Measurements from ENCODE around the gene IQSEC3. TPM values are rescaled to one million over a fixed set of nuclear protein-coding genes. Genes with fewer than 3 reads are reported as not detected.

The IQSEC3 gene
- total RNA-seq, 1 donor from 2014 or later: 8.8 TPM

GRCh38 chr12:198705-199104 is 132.1 kb downstream of the IQSEC3 start:
- DNase-seq (ENCODE audit: low spot score in 2 of 2, unreplicated experiment in 2 of 2): no peak
- H3K4me1 Mint-ChIP-seq: peaks cover 4% of the 10 kb centered on the region
- no peaks in the 10 kb centered on the region for H3K36me3 Mint-ChIP-seq
- no peak overlapping the region for H3K27ac Mint-ChIP-seq
- H3K4me3 Mint-ChIP-seq: no peak overlapping the region
- peaks cover 81% of the 10 kb centered on the region for H3K27me3 Mint-ChIP-seq (ENCODE audit: low read depth)
- no peak for TF ChIP-seq CTCF (IDR thresholded peaks at IDR 0.05; ENCODE audit: unreplicated experiment)
- no peaks in the 10 kb centered on the region for H3K9me3 Mint-ChIP-seq

- peaks cover 3% of the 10 kb centered on the region for H3K9me3 Mint-ChIP-seq
- DNase-seq (ENCODE audit: low spot score in 2 of 2, unreplicated experiment in 2 of 2): no peak
- H3K36me3 Mint-ChIP-seq: no peaks in the 10 kb centered on the region
- no peak for TF ChIP-seq CTCF (IDR thresholded peaks at IDR 0.05; ENCODE audit: unreplicated experiment)
- peaks cover 82% of the 10 kb centered on the region for H3K27me3 Mint-ChIP-seq (ENCODE audit: low read depth)
- no peak overlapping the region for H3K27ac Mint-ChIP-seq
- H3K4me1 Mint-ChIP-seq: peaks cover 7% of the 10 kb centered on the region
- no peak overlapping the region for H3K4me3 Mint-ChIP-seq
These were observed 134.8 kb downstream of the IQSEC3 start for GRCh38 chr12:201361-201760.

DNA sequence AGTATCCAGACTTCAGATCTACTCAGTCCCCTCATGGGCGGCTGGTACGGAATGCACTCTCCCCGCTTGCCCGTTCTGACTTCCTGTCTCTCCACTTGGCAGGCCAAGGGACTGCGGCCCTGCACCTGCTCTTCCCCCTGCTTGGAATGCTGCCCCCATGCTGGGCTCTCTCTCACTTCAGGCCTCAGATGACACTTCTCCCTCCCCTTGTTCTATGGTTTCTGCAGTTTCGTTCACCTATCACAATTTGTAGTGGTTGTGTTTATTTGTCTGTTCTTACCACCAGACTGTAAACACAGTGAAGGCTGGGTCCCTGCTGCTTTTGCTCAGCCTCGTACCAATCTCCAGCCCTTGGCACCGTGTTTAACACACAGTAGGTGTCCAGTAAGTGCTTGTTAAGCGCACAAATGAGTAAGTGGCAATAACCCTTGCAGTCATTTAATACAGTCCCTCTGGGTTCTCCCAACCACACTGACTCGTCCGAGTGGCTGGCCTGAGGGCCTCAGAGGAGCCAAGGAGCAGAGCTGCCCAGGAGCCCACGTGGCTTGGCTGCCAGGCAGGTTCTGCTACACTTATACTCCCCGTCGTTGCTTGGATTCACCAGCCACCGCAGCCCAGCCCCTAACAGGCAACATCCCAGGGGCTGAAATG is 135.6 kb downstream of the IQSEC3 start:
- no peaks in the 10 kb centered on the region for H3K36me3 Mint-ChIP-seq
- no peak for DNase-seq (ENCODE audit: low spot score in 2 of 2, unreplicated experiment in 2 of 2)
- peaks cover 87% of the 10 kb centered on the region for H3K27me3 Mint-ChIP-seq (ENCODE audit: low read depth)
- H3K27ac Mint-ChIP-seq: no peak overlapping the region
- no peak for TF ChIP-seq CTCF (IDR thresholded peaks at IDR 0.05; ENCODE audit: unreplicated experiment)
- peak overlapping the region; percentile 57 for H3K4me3 Mint-ChIP-seq
- H3K9me3 Mint-ChIP-seq: peaks cover 4% of the 10 kb centered on the region
- peaks cover 7% of the 10 kb centered on the region for H3K4me1 Mint-ChIP-seq

DNA sequence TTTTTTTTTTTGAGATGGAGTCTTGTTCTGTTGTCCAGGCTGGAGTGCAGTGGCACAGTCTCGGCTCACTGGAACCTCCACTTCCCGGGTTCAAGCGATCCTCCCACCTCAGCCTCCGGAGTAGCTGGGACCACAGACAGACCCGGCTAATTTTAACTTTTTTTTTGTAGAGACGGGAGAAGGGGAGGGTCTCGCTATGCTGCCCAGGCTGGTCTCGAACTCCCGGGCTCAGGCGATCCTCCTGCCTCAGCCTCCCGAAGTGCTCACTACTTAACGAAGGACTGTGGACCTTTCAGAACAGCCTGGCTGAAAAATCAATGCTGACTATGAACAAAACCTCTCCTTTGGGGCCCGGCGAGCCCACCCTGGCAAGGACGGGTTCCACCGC is 136.5 kb downstream of the IQSEC3 start:
- Mint-ChIP-seq H3K4me3 (peak overlapping the region; percentile 57), H3K4me1 (peaks cover 7% of the 10 kb centered on the region), H3K27me3 (ENCODE audit: low read depth) (peaks cover 85% of the 10 kb centered on the region), H3K27ac (no peak overlapping the region), H3K36me3 (no peaks in the 10 kb centered on the region), H3K9me3 (peaks cover 4% of the 10 kb centered on the region)
- no peak for DNase-seq (ENCODE audit: low spot score in 2 of 2, unreplicated experiment in 2 of 2)
- TF ChIP-seq CTCF (IDR thresholded peaks at IDR 0.05; ENCODE audit: unreplicated experiment): no peak

GRCh38 chr12:203462-204260 is 137.1 kb downstream of the IQSEC3 start:
- Mint-ChIP-seq H3K27me3 (ENCODE audit: low read depth) (peaks cover 85% of the 10 kb centered on the region), H3K27ac (no peak overlapping the region), H3K9me3 (peaks cover 4% of the 10 kb centered on the region), H3K4me3 (peak overlapping the region; percentile 63), H3K4me1 (peaks cover 7% of the 10 kb centered on the region), H3K36me3 (no peaks in the 10 kb centered on the region)
- no peak for TF ChIP-seq CTCF (IDR thresholded peaks at IDR 0.05; ENCODE audit: unreplicated experiment)
- no peak for DNase-seq (ENCODE audit: low spot score in 2 of 2, unreplicated experiment in 2 of 2)
